Medulla oblongata (tissue), 1 donor: ENCODE data around the gene ATRN.
"Not testable (repeated sequence)": the region's sequence is repeated elsewhere in the genome, so short reads cannot be mapped to it uniquely, and the experiment has no call there.

ENCODE experiments used
- DNase-seq: peaks from one replicate; pipeline ENCODE4 v3.0.0-alpha.2; 2015; ENCODE audit errors: extremely low spot score

Gene ATRN

GRCh38 chr20:3515379-3516170, 44.8 kb downstream of the ATRN start:
- DNase-seq: no peak

- no peak for DNase-seq
These were observed 51.3 kb downstream of the ATRN start for GRCh38 chr20:3521852-3522740.

GRCh38 chr20:3524696-3525095, 53.9 kb downstream of the ATRN start:
- not testable (repeated sequence) for DNase-seq

- no peak for DNase-seq
These were observed 61.3 kb downstream of the ATRN start for GRCh38 chr20:3532089-3532615.

- not testable (repeated sequence) for DNase-seq
These were observed 66.9 kb downstream of the ATRN start for GRCh38 chr20:3537733-3538132.

GRCh38 chr20:3539311-3540107, 68.7 kb downstream of the ATRN start:
- DNase-seq: no peak

GRCh38 chr20:3541887-3542721, 71.3 kb downstream of the ATRN start:
- DNase-seq: no peak

GRCh38 chr20:3543901-3544507, 73.2 kb downstream of the ATRN start:
- DNase-seq: no peak

GRCh38 chr20:3545401-3545925, 74.6 kb downstream of the ATRN start:
- no peak for DNase-seq

- no peak for DNase-seq
These were observed 77.1 kb downstream of the ATRN start for GRCh38 chr20:3547906-3548305.

GRCh38 chr20:3550837-3551236, 80.0 kb downstream of the ATRN start:
- no peak for DNase-seq

- DNase-seq: no peak
These were observed 81.0 kb downstream of the ATRN start for GRCh38 chr20:3551681-3552434.

GRCh38 chr20:3553663-3554062, 82.8 kb downstream of the ATRN start:
- DNase-seq: no peak

GRCh38 chr20:3557237-3557785, 86.5 kb downstream of the ATRN start:
- DNase-seq: peak; percentile 53

- no peak for DNase-seq
These were observed 88.4 kb downstream of the ATRN start for GRCh38 chr20:3559231-3559630.

- DNase-seq: peak; percentile 53
These were observed 88.8 kb downstream of the ATRN start for GRCh38 chr20:3559637-3560036.

- DNase-seq: no peak
These were observed 89.3 kb downstream of the ATRN start for GRCh38 chr20:3560162-3560561.

GRCh38 chr20:3560578-3560977, 89.8 kb downstream of the ATRN start:
- DNase-seq: no peak

GRCh38 chr20:3563133-3563532, 92.3 kb downstream of the ATRN start:
- no peak for DNase-seq
